HEK293 (cell line): ENCODE measurements around the gene UGT2B17.

Source experiments
- CTCF ChIA-PET: fragments of 350-600 bp; formaldehyde crosslinking; extraction: SDS; loops from one replicate; lab custom pipeline; 2021; ENCODE audit warnings: antibody characterized with exemption; lab: Yijun Ruan, JAX
- POLR2A ChIA-PET: fragments of 300-600 bp; formaldehyde crosslinking; extraction: SDS; loops from one replicate; lab custom pipeline; 2020; ENCODE audit warnings: antibody characterized with exemption, inconsistent platforms; lab: Yijun Ruan, JAX
- H3K27ac ChIP-seq: fragments of 200-500 bp; sonication (Bioruptor generic); 2 replicates; pipeline ENCODE4 v1.5.1; 2014; ENCODE audit warnings: low read depth, low read length, control low read depth, inconsistent platforms; ENCODE audit errors: extremely low read depth
- H3K36me3 ChIP-seq, 2 experiments: fragments of 200-500 bp in 1 of 2; sonication (Bioruptor generic) in 1 of 2; 1 replicate in 1 of 2; 2 replicates in 1 of 2; pipeline ENCODE4 v1.5.1; 2014 to 2017; ENCODE audit warnings: inconsistent platforms in 2 of 2, low read length in 2 of 2; ENCODE audit not compliant: control insufficient read depth in 2 of 2, insufficient read depth in 1 of 2
- H3K4me1 ChIP-seq: fragments of 200-500 bp; sonication (Bioruptor generic); 2 replicates; pipeline ENCODE4 v1.5.1; 2014; ENCODE audit warnings: mild to moderate bottlenecking, low read length, inconsistent platforms; ENCODE audit not compliant: control insufficient read depth, insufficient read depth
- H3K4me3 ChIP-seq: 2 replicates; pipeline ENCODE4 v1.5.1; 2011; ENCODE audit warnings: low read depth, mild to moderate bottlenecking, control low read depth, low read length, moderate library complexity
- H3K9me3 ChIP-seq: fragments of 200-500 bp; sonication (Bioruptor generic); 2 replicates; pipeline ENCODE4 v1.5.1; 2014; ENCODE audit warnings: low read depth, low read length, inconsistent platforms; ENCODE audit not compliant: control insufficient read depth, insufficient read depth
- ZNF416 ChIP-seq: fragments of 450-650 bp; formaldehyde crosslinking; IDR thresholded peaks from 2 replicates; pipeline ENCODE4 v1.5.1; 2016; ENCODE audit warnings: missing biosample characterization, missing genetic modification characterization

UGT2B17 gene

GRCh38 chr4:68489338-68489737 lies 86.8 kb downstream of the UGT2B17 start:
- Histone ChIP-seq H3K27ac (no peak overlapping the region), H3K36me3 (no peaks in the 10 kb centered on the region)
- POLR2A ChIA-PET, result no interaction called here
- TF ChIP-seq ZNF416, result no peak
- TF ChIP-seq, all 188 proteins: peak for 0
- Histone ChIP-seq H3K9me3 (no peaks in the 10 kb centered on the region), H3K4me3 (no peak overlapping the region), H3K4me1 (no peaks in the 10 kb centered on the region)
- CTCF ChIA-PET, result interaction anchor here (0.7 to 0.9 kb wide), 2 partner anchors 7 to 671 kb away, joined by 3 to 4 read pairs; no protein-coding TSS in a partner anchor
